Suprapubic skin (tissue), 4 donors: ENCODE measurements around the gene SQSTM1.
"Not testable (repeated sequence)": the region's sequence is repeated elsewhere in the genome, so short reads cannot be mapped to it uniquely, and the experiment has no call there.

Experiments used
- CTCF ChIP-seq, 2 donors: fragments of 200-600 bp in 1 of 2; fragments of 450-650 bp in 1 of 2; sonication (generic) in 1 of 2; IDR thresholded peaks; one replicate each; pipeline ENCODE4 v1.5.1; 2016 to 2019; ENCODE audit warnings: antibody characterized with exemption in 2 of 2, mild to moderate bottlenecking in 1 of 2, moderate library complexity in 1 of 2
- EP300 ChIP-seq: sonication (generic); formaldehyde crosslinking; IDR thresholded peaks from one replicate; pipeline ENCODE4 v1.6.1; 2017; ENCODE audit warnings: antibody characterized with exemption
- POLR2A ChIP-seq, 2 donors: fragments of 450-650 bp; IDR thresholded peaks; one replicate each; pipeline ENCODE4 v1.6.1; 2017; ENCODE audit warnings: antibody characterized with exemption in 2 of 2, mild to moderate bottlenecking in 2 of 2, moderate library complexity in 2 of 2
- POLR2AphosphoS5 ChIP-seq, 3 donors: sonication (generic); formaldehyde crosslinking; IDR thresholded peaks; one replicate each; pipeline ENCODE4 v1.6.1; 2017; ENCODE audit warnings: antibody characterized with exemption in 3 of 3

- not testable (repeated sequence) for TF ChIP-seq CTCF (IDR thresholded peaks at IDR 0.05); POLR2A (IDR thresholded peaks at IDR 0.05); EP300; POLR2AphosphoS5 (IDR thresholded peaks at IDR 0.05)
These were observed 50.8 kb downstream of the SQSTM1 start for GRCh38 chr5:179871533-179871932.
